Stimulated activated CD4-positive, alpha-beta T cell treated with anti-CD3 and anti-CD28 coated beads, TNF-alpha, amount 100 ng/mL, for 24 hours (primary cell): ENCODE data around the gene XYLT1.

ENCODE experiments used
- DNase-seq, 3 experiments: peaks; one replicate each; pipeline ENCODE4 v3.0.0-alpha.2; 2020; ENCODE audit warnings: low read depth in 3 of 3

The XYLT1 gene

DNA sequence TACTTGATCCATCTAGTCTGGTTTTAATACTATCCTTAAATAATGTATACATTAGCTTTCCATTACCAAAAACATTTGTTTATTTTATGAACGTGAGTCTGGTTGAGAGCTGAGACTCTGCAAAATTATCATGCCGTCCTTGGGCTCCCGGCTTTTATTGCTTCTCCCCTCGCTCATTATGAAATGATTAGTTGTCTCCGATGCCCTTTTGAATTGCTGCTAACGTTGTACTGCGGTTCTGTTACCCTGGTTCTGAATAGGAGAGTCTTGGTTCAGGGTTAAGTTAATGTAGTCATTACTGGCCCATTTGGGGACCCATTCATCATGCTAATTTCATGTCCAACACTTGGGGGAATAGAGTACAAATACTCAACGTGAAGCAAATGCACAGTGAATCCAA, 12.8 kb downstream of the XYLT1 start:
- no peak for DNase-seq

DNA sequence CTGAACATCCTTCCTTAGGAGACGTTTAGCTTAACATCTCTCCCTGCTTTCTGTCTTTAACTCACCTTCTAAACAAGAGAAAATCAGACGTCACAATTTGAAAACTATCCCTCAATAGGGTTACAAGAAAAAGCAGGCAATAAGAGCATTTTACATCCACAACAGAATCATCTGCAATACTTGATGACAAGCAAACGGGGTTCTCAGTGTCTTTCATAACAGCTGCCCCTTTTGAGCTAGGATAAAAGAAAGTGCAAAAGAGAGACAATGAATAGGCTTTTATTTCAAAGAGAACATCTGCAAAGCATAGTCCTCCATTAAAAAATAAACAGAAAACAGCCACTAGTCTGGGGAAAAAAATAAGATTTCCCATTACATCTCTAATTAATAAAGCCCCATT, 13.2 kb downstream of the XYLT1 start:
- DNase-seq, result no peak

DNA sequence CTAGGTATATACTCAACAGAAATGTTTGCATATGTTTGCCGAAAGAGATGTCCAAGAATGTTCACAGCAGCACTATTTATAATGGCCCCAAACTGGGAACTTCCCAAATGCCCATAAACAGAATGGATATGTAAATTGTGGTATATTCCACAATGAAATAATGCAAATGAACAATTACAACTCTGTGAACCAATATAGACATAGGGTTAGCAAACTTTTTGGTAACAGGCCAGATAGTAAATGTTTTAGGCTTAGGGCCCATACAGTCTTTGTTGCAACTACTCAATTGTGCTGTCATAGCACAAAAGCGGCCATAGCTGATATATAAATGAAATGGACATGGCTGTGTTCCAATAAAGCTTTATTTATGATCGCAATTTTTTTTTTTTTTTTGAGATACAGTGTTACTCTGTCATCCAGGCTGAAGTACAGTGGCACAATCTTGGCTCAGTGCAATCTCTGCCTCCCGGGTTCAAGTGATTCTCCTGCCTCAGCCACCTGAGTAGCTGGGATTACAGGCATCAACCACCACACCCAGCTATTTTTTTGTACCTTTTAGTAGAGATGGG, 16.5 kb downstream of the XYLT1 start:
- DNase-seq, result no peak

DNA sequence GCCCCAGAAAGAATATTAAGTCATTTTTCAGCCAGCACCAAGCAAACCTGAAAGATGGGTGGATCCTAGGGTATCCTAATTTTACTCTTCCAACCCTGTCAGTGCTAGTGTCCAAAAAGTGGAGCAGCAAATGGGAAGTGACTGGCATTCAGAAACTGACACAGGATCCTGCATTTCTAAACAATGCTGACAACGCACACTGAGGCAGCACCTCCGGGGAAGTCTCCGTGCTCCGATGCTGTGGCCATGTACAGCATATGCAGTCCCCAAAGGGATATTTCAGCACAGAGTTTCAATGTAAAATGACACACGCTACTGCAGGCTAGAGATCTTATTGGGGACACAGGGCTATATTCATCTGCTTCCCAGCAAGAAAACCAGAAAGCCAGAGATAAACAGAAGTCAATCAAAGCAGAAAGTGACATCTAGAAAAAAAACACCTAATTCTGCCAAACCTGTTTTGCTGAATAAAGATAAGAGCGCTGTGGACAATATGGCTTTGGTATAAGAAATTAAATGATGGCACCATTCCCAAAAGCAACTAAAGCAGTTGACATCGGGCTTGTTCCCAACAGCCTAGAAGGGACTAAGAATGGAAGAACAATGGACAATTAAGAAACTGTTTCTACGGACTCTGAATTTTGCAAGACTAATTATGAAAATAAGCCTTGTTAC, 17.3 kb downstream of the XYLT1 start:
- no peak for DNase-seq

DNA sequence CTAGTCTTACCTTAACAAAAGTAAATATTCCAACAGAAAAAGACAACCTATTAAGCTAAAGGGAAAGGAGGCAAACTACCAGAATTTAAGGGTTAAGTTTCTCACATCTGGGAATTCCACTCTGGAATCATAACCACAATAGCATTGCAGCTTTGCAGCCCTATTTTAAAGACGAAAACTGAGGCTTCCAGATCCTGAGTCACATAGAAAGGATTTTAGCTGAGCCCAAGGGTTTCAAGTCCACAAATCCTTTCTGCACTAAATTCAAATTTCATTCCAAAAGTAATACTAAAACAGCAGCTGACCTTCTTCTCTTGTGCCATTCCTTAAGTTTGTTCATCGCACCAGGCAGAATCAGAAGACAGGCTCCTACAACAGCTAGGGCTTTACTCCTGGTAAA, 17.8 kb downstream of the XYLT1 start:
- DNase-seq, result no peak

DNA sequence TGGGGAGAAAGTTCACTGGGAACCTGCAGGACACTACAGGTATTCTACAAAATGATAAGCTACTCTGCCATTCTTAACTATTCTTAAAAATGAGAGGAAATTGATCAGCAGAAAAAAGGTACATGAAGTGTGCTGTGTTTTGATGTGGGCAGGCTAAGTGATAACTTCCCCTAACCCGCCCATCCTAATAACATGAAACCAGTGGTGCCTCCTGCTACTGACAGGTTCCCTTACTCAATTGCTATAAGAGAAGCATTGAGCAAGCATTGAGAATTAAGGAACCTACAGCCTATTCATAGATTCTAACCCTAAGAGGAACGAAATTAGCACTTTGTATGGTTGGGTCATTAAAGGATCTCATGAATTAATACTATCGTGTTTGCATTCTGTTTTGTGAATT, 18.9 kb downstream of the XYLT1 start:
- no peak for DNase-seq

DNA sequence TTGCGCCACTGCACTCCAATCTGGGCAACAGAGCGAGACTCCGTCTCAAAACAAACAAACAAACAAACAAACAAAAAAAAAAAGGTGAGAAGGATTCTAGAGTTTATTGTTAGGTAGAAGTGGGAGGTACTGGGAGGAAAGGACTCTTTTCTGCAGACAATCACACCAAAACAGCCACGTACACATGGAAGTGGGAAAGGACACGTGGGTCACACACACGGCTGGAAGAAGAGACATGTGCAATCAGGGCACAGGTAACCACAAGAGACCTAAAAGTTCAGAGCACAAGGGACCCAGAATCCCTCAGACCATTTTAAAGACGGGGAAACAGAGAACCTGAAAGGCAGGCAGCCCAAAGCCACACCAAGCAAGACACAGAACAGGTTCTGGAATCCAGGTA, 20.5 kb downstream of the XYLT1 start:
- no peak for DNase-seq

DNA sequence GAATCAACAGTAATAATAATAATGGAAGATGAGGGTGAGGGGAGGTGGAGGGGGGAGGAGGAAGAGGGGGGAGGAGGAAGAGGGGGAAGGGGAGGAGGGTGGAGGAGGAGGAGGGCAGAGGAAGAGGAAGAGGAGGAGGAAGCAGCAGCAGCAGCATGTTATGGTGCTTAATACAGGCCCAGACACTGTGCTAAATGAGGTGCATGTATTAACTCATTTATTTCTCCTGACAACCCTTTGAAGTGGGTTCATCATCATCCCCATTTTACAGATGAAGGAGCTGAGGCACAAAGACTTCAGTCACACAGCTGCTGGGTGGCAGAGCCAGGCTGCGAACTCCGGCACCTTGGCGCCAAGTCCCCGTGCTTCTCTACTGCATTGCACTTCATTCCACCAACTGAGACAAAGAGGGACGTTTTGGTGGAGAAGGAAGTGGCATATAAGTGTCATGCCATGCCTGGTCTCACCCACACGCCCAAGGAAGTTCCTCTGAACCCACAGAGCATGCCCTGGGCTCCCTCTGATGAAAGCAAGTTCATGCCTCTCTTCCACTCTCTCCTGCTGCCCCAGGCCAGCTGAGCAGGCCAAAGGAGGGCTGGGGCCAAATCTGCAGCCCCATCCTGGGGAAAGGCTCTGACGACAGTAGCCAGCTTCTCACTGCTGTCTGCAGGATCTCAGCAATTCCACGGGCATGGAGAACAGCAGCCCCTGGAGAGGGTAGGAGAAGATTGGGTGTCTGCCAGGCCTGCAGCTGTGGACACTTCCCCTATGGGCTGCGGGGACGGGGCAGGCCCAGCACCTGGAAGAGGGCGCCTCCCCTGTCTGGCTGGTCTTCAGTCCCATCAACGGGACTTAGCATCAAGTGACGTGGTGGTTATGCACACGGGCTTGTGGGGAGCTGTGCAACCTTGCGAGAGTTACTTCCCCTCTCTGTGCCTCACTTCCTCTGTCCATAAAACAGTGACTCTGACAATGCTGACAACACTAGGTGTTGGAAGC, 21.8 kb downstream of the XYLT1 start:
- no peak for DNase-seq

DNA sequence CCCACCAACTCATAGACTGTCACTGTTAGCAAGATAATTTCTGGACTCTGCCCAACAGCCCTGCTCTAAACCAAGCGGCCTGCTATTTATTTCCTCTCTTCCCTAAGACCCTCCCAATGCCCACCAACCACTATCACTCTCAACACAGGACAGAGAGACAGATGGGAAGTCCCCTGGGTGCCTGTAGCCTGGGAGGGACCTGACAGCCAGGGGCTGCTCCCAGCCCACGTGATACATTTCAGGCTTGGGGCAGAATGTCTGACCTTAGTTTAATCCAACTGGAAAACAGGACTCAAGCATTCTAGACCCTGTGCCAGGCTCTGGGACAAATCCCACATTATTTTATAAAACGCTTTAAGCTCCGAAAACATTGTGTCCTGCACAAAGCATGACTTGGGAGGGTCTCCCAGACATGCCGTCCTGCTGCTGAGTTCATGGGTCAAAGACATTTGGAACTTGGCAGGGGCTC, 23.6 kb downstream of the XYLT1 start:
- DNase-seq, result no peak

DNA sequence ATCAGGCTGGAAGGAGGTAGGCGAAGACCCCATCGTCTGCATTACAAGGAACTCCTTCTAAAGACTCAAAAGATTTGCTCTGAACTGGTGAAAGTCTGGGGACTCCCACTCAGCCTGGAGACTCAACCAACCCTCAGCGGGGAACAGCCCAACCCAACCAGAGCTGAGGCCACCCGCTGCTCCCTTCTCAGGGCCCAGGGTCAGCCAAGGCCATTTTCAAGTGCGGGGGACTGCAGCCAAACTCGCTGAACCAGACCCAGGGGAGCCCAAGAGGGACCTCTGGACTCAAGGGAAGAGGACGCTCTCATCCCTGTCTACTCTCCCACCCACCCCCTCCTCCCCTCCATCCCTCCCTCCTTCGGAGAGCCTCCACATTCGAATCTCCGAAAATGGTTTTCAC, 24.1 kb downstream of the XYLT1 start:
- DNase-seq, result no peak

DNA sequence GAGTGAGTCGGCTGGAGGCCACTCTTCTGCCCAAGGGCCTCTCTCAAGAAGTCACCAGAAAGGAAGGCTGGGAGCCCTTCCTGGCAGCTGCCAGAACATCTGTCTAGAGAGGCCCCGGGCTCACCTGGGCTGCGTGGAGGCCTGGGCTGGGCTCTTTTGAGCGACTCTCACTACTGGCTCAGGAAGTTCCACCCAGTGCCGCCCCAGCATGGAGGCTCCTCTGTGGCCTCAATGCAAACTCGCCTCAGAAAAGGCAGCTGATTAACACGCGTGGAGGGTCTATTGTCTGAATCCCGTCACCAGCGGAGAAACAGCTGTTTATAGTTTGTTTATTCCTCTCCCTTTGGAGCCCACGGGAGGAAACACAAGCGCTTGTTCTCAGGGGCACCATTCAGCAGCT, 25.3 kb downstream of the XYLT1 start:
- no peak for DNase-seq

DNA sequence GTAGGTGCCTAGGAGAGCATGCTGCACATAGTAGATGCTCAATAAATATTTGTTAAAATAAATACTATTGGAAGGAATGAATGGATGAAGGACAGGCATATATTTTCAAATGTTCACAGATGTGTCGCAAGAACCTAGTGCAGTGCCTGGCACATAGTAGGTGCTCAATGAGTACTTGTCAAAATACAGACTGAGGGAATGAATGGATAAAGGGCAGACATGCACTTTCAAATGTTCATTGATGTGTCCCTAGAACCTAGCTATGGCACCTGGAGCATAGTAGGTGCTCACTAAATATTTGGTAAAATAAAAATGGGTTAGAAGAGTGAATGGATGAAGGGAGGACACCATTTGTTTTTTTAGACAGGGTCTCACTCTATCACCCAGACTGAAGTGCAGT, 26.1 kb downstream of the XYLT1 start:
- DNase-seq, result no peak

DNA sequence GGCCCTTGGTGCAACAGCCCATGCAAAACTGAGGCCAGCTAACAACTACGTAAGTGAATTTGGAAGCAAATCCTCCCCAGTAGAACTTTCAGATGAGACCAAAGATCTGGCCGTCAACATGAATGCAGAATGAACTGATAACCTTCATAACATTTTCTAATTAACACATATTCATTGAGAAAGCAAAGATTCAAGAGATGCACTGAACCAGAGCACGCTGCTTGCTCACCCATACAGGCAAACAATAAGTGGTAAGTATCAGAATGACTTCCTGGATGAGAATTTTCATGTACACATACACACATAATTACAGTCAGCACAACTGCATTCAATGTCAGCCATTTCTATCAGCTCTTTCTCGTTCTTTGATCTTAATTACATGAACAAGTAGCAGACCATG, 30.6 kb downstream of the XYLT1 start:
- no peak for DNase-seq

DNA sequence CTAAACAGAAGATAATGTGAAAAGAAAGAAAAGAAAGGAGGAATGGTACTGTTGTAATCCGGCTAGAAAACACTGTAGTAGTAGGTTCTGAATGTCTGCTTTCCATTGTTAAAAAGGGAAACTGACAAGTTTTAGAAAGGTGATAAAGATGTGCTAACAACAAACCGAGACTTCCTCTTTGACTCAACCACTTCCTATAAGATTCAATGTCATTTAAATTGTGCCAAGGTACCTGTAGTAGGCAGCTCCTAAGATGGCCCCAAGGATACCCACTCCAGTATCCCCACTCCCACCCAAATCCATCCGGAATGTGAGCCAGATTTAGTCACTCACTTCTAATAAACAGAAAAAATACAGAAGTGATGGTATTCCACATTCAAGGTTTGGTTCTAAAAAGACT, 31.2 kb downstream of the XYLT1 start:
- no peak for DNase-seq

DNA sequence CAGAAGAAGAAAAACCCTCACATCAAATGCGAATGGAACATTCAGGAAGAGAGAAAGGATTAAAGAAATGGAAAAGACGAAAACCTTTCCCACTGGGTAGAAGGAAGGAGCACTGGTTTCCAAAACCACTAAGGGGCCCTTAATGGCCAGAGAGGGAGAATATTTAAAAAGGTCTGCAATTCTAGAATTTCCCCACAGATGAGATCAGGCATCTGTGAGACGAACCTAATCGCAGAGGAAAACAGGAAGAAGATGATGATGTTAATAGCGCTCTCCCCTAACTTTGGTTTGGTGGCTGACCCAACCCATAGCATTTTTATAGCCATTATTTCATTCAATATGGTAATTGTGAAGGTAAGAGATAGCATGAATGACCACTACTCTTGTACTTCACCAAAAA, 32.8 kb downstream of the XYLT1 start:
- DNase-seq, result no peak

DNA sequence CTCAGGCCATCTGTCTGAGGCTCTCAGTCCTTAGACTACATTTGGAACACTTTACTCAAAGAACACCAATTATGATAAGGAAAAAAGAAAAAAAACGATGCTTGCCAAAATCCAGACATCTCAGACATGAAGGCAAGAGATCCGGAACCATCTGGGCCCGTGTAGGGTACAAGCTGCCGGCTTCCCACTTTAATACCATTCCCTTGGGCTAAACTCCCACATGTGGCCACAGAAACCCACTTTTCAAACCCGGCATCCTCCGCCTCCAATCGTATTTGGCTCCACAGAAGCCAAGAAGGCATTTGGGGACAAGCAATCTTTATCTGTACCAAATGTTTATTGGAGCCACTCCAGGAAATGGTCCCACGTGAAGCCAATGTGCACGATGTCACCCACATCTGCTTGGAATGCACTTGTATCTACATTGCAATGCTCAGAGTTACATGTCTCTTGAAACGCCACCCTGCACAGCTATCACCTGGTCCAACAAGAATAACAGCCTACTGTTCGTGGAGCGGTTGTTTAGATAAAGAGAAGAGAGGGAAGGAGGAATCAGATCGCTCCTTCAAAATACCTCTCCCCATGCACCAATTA, 33.5 kb downstream of the XYLT1 start:
- DNase-seq, result no peak

DNA sequence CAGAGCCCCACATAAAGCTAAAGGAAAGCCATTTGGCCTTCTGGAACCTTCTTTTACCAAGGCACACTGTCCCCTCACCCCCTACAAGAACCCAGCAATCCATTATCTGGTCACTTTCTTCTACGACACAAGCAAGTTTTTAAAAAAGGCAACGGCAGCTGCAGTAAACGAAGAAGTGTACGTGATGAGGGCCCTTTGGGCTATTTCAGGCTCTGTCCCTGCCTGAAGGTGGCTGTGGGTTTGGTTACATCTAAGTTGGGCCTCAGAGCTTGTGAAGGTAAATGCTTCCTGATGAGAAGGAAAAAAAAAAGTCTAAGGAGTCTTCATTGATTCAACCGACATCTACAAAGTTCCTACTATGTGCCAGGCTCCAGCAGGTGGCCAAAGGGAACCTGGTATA, 35.4 kb downstream of the XYLT1 start:
- DNase-seq, result no peak

DNA sequence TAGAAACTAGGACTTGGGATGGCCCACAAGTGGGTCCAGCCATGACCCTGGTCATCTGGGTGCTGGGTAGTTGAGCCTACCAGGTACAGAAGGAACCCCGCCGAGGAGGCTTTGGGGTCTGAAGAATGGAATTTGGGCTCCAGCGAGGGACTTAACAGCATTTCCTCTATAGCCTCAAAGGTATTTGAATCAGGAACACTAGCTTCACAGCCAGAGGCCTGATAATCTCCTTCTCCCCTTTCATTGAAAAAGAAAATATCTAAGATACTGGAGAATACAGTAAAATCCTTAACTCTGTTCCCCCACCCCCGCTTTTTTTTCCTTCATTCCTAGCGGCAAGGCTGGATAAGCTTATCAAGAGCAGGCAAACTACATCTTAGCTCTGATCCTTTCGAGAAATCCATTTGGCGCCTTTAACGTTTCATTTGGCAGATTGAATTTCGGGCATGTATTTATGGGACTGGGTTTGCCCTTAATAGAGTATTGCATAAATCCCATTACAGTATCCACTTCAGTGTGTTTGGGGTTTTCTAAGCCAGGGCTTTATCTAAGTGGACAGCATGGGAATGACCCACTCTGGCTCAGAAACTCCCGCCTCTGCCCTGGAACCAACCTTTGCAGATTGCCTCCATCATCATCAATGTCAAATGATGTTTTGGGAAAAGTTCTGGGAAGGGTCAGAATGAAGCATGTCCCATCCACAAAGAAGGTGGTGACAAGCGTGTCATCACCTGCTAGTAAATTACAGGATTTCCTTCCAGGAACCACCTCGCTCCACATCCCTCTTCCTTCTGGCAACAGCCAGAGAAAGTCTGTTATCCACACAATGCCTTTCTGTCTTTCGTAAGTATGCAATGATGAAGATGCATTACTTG, 36.9 kb downstream of the XYLT1 start:
- DNase-seq, result no peak

DNA sequence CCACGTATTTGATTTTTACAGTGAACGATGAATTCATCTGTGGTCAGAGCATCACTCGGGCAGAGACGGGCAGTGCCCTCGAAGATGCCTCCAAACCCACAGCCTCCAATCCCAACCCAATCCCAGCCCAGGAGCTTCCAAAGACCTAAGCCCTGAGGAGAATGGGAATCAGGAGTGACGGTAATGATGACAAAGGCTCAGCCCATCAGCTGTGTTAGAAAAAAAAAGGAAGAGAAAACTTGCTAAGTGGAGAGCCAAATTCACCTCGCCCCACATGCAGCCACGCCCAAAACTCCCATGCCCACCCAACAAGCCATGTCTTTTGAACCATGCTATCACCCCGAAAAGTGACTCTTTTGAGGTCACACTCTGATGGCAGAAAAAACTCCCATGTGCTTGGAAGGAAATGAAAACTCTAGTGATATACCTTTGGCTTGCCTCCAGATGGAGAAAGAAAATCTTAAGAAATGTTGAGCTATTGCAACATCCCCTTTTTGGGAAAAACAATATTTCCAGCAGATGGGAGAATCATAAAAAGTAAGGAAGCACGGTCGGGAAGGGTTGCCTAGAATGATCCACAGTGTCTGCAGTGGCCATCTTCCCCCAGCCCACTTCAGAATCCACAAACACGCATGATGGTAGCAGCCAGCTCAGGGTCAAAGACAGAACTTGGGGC, 37.7 kb downstream of the XYLT1 start:
- no peak for DNase-seq

DNA sequence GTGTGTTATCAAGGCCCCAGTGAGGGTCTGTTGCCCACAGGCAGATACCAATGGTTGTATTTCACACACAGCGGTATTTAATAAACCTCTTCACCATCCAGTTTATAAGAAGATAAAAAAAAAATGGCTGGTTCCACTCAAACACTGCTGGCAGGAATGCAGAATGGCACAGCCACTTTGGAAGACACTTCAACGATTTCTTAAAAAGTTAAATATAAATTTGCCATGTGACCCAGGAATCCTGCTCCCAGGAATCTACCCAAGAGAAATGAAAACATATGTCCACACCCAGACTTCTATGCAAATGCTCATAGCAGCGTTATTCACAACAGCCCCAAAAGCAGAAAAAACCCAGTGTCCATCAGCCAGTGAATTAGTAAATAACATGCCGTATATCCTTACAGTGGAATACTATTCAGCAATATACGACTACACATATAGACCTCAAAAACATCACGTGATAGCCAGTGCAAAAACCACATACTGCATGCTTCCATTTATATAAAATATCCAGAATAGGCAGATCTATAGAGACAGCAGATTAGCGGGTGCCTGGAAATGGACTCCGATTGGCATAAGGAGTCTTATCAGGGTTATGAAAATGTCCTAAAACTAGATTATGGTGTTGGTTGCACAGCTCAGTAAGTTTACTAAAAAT, 38.7 kb downstream of the XYLT1 start:
- DNase-seq, result no peak
